G401 (cell line): ENCODE measurements around the gene CLCN7. TPM values are rescaled to one million over a fixed set of nuclear protein-coding genes. Genes with fewer than 3 reads are reported as not detected.

Experiments
- DNase-seq: peaks from one replicate; pipeline ENCODE4 v3.0.0-alpha.2; 2015; ENCODE audit warnings: low spot score
- in situ Hi-C: cut with HindIII; loops from 2 replicates; pipeline ENCODE4 v1.10.0; 2016; ENCODE audit warnings: low sequenced_read_pairs, mixed read lengths
- total RNA-seq: library from RNA; depleted of rRNA; stranded (reverse); fragments of >200 nt; shearing (Covaris generic); gene quantifications from 2 replicates; pipeline ENCODE4 v1.2.3, GENCODE V29; 2014

CLCN7 gene
- total RNA-seq, 1 experiment from 2014 or later, result 203 TPM

DNA sequence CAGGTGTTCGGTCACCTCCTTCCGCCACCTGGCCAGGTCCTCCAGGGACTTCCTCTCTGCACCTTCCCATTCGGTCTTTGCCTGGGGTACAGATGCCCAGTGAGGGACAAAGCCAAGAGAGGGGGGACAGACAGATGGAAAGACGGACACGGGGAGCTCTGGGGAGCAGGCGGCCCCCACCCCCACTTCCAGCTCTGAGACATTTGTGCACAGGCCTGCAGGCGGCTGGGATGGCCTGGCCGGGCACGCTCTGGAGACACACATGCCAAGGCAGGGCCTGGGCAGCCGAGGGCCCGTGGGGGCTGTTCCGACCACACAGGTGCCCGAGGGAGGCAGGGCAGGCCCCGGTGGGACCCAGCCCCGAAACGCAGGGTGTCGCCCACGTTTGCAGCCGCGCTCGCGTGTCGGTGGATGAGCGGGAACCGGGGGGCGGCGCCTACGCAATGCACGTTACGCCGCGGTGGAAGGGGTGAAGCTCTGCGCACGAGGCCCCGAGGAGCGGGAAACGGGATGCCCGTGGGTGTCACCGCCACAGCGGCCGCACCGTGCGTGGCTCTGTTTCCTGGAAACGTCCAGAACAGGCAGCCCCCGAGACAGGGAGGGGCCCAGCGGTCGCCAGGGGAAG lies 38.0 kb downstream of the CLCN7 start:
- DNase-seq, result no peak
- in situ Hi-C loops, result no loop called here

- in situ Hi-C loops, result no loop called here
- DNase-seq, result no peak
Measured at GRCh38 chr16:1435921-1436697, 38.7 kb downstream of the CLCN7 start.

DNA sequence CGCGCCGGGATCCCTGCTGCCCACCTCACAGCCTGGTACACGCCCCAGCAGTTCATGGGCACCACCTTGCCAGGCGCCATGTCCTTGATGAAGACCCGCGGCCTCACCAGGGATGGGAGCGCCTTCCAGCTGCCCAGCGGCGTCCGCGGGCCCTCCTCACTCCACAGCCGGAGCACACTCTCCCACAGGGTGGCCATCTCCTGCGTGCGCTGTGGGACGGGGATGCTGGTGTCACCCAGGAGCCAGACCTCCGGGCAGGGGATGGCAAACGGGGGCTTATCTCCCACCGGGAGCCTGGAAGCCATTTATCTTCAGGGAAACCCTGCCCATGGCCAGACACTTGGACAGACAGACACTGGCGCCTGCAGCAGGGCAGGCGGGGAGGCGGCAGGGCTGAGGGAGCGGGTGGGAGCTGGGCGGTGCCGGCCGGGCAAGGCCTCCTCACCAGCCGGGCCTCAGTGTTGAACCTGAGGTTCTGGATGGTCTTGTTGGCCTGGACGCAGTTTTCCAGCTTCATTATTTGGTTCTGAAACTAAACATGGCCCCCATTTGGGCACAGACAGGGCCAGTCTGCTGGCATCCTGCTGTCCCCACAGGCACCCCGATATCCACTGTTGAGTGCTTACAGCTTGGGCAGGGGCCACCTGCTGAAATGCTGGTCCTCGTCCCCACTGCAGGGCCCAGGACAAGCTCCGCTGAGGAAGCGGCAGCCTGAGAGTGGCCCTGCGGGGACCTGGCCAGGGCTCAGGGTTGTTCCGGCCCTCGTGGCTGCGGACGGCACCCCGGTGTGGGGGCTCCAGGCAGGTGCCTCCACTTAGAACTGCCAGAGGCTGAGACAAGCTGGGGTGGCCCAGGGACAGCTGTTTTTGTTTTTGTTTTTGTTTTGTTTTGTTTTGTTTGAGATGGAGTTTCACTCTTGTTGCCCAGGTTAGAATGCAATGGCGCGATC lies 39.9 kb downstream of the CLCN7 start:
- DNase-seq, result no peak
- in situ Hi-C loops, result no loop called here

DNA sequence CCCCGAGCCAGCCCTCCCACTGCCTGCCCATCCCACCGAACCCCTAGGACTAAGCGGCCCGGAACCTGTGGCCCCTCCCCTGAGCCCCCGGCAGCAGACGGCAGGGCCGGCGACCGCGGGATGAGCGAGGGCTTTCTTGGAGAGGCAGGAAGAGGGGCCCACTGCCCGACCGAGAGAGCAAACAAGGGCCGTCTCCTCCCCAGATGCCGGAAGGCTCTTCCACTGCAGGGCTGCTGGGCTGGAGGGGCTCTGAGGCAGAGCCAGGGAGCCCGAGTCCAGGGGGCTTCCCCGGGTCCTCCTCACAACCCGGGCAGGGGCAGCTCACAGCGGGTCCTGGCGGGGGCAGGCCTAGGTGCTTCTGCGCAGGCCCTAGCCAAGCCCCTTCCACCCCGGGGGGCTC lies 41.1 kb downstream of the CLCN7 start:
- in situ Hi-C loops, result no loop called here
- DNase-seq, result no peak

DNA sequence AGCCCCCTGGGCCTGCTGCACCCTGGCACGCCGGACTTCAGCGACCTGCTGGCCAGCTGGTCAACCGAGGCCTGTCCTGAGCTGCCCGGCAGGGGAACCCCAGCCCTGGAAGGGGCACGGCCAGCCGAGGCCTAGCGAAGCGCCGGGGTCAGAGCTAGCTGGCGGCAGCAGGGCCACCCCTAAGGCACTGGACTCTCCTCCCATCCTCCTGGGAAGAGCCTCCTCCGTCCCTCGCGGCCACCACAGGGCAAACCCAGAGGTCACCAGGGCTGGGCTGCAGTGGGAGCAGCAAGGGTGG lies 41.6 kb downstream of the CLCN7 start:
- in situ Hi-C loops, result no loop called here
- DNase-seq, result no peak

- DNase-seq, result no peak
- in situ Hi-C loops, result no loop called here
Measured at GRCh38 chr16:1432388-1433262, 42.2 kb downstream of the CLCN7 start.

- in situ Hi-C loops, result no loop called here
- no peak for DNase-seq
Measured at GRCh38 chr16:1431497-1432270, 43.1 kb downstream of the CLCN7 start.

- peak; percentile 38 for DNase-seq
- in situ Hi-C loops, result no loop called here
Measured at GRCh38 chr16:1430759-1431496, 43.9 kb downstream of the CLCN7 start, which contains the start of gene PERCC1. Gene PERCC1, plus strand, starts transcription at chr16:1431078. Its CDS starts 1,516 bp downstream, at chr16:1432594.

GRCh38 chr16:1430214-1430758 lies 44.5 kb downstream of the CLCN7 start:
- in situ Hi-C loops, result no loop called here
- DNase-seq, result peak; percentile 26

DNA sequence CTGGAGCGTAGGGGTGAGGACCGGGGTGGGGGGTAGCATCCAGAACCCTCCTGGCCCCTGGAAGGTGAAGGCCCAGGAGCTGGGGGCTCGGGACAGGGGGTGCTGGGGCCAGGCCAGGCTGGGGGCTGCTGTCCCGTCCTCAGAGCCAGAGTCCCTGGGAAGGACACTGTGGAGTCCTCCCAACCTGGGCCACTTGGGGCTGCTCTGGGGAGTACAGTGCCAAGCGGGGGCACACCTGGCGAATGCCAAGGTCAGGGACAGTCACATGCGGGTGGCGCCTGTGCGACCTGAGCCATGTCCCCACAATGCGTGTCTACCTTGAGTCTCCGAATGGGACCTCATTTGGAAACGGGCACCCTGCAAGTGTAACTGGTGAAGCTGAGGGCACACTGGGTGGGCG lies 45.2 kb downstream of the CLCN7 start:
- DNase-seq, result no peak

DNA sequence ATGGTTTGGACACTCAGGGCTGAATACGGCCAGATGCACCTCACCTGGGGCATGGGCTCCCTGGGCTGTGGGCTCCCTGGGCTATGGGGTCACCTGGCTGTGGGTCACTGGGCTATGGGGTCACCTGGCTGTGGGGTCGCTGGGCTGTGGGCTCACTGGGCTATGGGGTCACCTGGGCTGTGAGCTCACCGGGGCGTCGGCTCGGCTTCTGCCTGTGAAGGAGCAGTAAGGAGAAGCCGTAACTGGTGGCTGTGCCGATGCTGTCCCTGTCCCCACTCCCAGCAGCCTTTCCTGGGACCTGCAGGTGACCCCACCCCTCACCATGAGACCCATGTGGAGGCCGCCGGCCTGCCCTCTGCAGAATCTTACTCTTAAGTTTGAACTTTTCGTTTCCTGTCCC lies 45.8 kb downstream of the CLCN7 start:
- in situ Hi-C loops, result no loop called here
- no peak for DNase-seq

More for the DNA sequence above, 45.2 kb downstream of the CLCN7 start:
- in situ Hi-C loops, result no loop called here

GRCh38 chr16:1428511-1428910 lies 46.3 kb downstream of the CLCN7 start:
- in situ Hi-C loops, result no loop called here
- DNase-seq, result no peak

- DNase-seq, result no peak
Measured at GRCh38 chr16:1427473-1428461, 47.1 kb downstream of the CLCN7 start.

GRCh38 chr16:1426734-1427471 lies 47.9 kb downstream of the CLCN7 start:
- in situ Hi-C loops, result no loop called here
- no peak for DNase-seq

More at GRCh38 chr16:1427473-1428461, 47.1 kb downstream of the CLCN7 start:
- in situ Hi-C loops, result no loop called here

- in situ Hi-C loops, result no loop called here
- no peak for DNase-seq
Measured at GRCh38 chr16:1425616-1426370, 49.0 kb downstream of the CLCN7 start.
